IMR-90 (cell line): Measurements from ENCODE around the gene PTPRO. TPM values are rescaled to one million over a fixed set of nuclear protein-coding genes. Genes with fewer than 3 reads are reported as not detected.

Experiments
- ATAC-seq: fragments of 200-7000 bp; cut with Tn5 transposase; 2 replicates; pipeline ENCODE4 v1.9.1; 2020; ENCODE audit warnings: low read depth, mild to moderate bottlenecking, moderate library complexity
- BruUV-seq: library from RNA; stranded (reverse); fragments of 400-500 nt; replicated peaks from 2 replicates; lab custom pipeline; 2021; lab: Mats Ljungman, UMichigan
- CTCF ChIA-PET: fragments of 300-600 bp; formaldehyde crosslinking; extraction: SDS; loops from one replicate; lab custom pipeline; 2021; ENCODE audit warnings: antibody characterized with exemption; lab: Yijun Ruan, JAX
- POLR2A ChIA-PET: fragments of 300-600 bp; sonication (Branson Sonifier 250); formaldehyde crosslinking; loops from one replicate; lab custom pipeline; 2022; ENCODE audit warnings: antibody characterized with exemption; ENCODE audit not compliant: unreplicated experiment; lab: Charles Lee
- DNase-seq: peaks from one replicate; pipeline ENCODE4 v3.0.0; 2013
- H2AFZ ChIP-seq: replicated peaks from 2 replicates; pipeline ENCODE3; 2013; ENCODE audit warnings: low read length, mild to moderate bottlenecking; ENCODE audit not compliant: poor library complexity
- H2AK5ac ChIP-seq: 2 replicates; pipeline ENCODE4 v1.6.1; 2013; ENCODE audit warnings: low read depth, low read length, inconsistent platforms
- H2AK9ac ChIP-seq: replicated peaks from 2 replicates; pipeline ENCODE3; 2013; ENCODE audit warnings: mild to moderate bottlenecking, low read depth, low read length, moderate library complexity; ENCODE audit not compliant: poor library complexity
- H2BK120ac ChIP-seq: 2 replicates; pipeline ENCODE4 v1.6.1; 2013; ENCODE audit warnings: low read depth, low read length, inconsistent platforms
- H2BK15ac ChIP-seq: 3 replicates; pipeline ENCODE4 v1.6.1; 2013; ENCODE audit warnings: low read depth, low read length, inconsistent platforms
- H2BK20ac ChIP-seq: 2 replicates; pipeline ENCODE4 v1.6.1; 2013; ENCODE audit warnings: low read depth, mild to moderate bottlenecking, inconsistent platforms, low read length, moderate library complexity
- H2BK5ac ChIP-seq: 2 replicates; pipeline ENCODE4 v1.6.1; 2013; ENCODE audit warnings: mild to moderate bottlenecking, low read depth, low read length, inconsistent platforms; ENCODE audit not compliant: poor library complexity, severe bottlenecking
- H3K14ac ChIP-seq: replicated peaks from 2 replicates; pipeline ENCODE4 v1.6.1; 2013; ENCODE audit warnings: low read depth, low read length, inconsistent platforms
- H3K18ac ChIP-seq: 2 replicates; pipeline ENCODE4 v1.6.1; 2013; ENCODE audit warnings: low read depth, low read length, control low read depth
- H3K23ac ChIP-seq: 2 replicates; pipeline ENCODE4 v1.6.1; 2013; ENCODE audit warnings: low read depth, low read length, inconsistent platforms
- H3K27ac ChIP-seq: 2 replicates; pipeline ENCODE4 v1.5.1; 2013; ENCODE audit warnings: mild to moderate bottlenecking, control low read depth, low read length; ENCODE audit not compliant: insufficient read depth
- H3K27me3 ChIP-seq: 2 replicates; pipeline ENCODE4 v1.6.1; 2013; ENCODE audit warnings: low read length; ENCODE audit not compliant: control insufficient read depth, insufficient read depth
- H3K36me3 ChIP-seq: 2 replicates; pipeline ENCODE4 v1.6.1; 2013; ENCODE audit warnings: low read length, mixed read lengths; ENCODE audit not compliant: control insufficient read depth, insufficient read depth
- H3K4ac ChIP-seq: 2 replicates; pipeline ENCODE4 v1.6.1; 2013; ENCODE audit warnings: low read depth, low read length, inconsistent platforms
- H3K4me1 ChIP-seq: 2 replicates; pipeline ENCODE4 v1.6.1; 2013; ENCODE audit warnings: low read length, mixed read lengths; ENCODE audit not compliant: control insufficient read depth, insufficient read depth
- H3K4me2 ChIP-seq: 2 replicates; pipeline ENCODE4 v1.6.1; 2013; ENCODE audit warnings: low read depth, mild to moderate bottlenecking, control low read depth, low read length, moderate library complexity
- H3K4me3 ChIP-seq: 2 replicates; pipeline ENCODE4 v1.5.1; 2013; ENCODE audit warnings: low read depth, mild to moderate bottlenecking, control low read depth, low read length, moderate library complexity; ENCODE audit not compliant: insufficient read depth
- H3K56ac ChIP-seq: 2 replicates; pipeline ENCODE4 v1.6.1; 2013; ENCODE audit warnings: low read length, inconsistent platforms; ENCODE audit not compliant: insufficient read depth; ENCODE audit errors: extremely low read depth
- H3K79me1 ChIP-seq, 2 experiments: 2 replicates each; pipeline ENCODE4 v1.6.1; 2013; ENCODE audit warnings: low read length in 2 of 2, inconsistent platforms in 1 of 2, low read depth in 1 of 2
- H3K9ac ChIP-seq: 2 replicates; pipeline ENCODE4 v1.6.1; 2013; ENCODE audit warnings: low read depth, low read length, control low read depth
- H3K9me1 ChIP-seq: 2 replicates; pipeline ENCODE4 v1.6.1; 2013; ENCODE audit warnings: low read length, inconsistent platforms; ENCODE audit not compliant: insufficient read depth
- H3K9me3 ChIP-seq: 2 replicates; pipeline ENCODE4 v1.6.1; 2013; ENCODE audit warnings: low read length; ENCODE audit not compliant: control insufficient read depth, insufficient read depth
- H4K20me1 ChIP-seq: 2 replicates; pipeline ENCODE4 v1.6.1; 2013; ENCODE audit warnings: low read length, inconsistent platforms; ENCODE audit not compliant: insufficient read depth
- H4K5ac ChIP-seq: 2 replicates; pipeline ENCODE4 v1.6.1; 2013; ENCODE audit warnings: mild to moderate bottlenecking, low read depth, low read length, control low read depth
- H4K8ac ChIP-seq, 2 experiments: 2 replicates each; pipeline ENCODE4 v1.6.1; 2013; ENCODE audit warnings: low read depth in 2 of 2, low read length in 2 of 2, control low read depth in 1 of 2, inconsistent platforms in 1 of 2
- H4K91ac ChIP-seq: 2 replicates; pipeline ENCODE4 v1.6.1; 2013; ENCODE audit warnings: low read depth, low read length, inconsistent platforms; ENCODE audit not compliant: insufficient read depth
- BHLHE40 ChIP-seq: fragments of 150-350 bp; IDR thresholded peaks from 2 replicates; pipeline ENCODE4 v1.6.1; 2016; ENCODE audit warnings: mild to moderate bottlenecking, low read depth, low read length
- CEBPB ChIP-seq: IDR thresholded peaks from 2 replicates; pipeline ENCODE4 v1.6.1; 2012; ENCODE audit warnings: low read depth, low read length, improper control_type of control experiment
- CHD1 ChIP-seq: IDR thresholded peaks from 2 replicates; pipeline ENCODE4 v1.6.1; 2012; ENCODE audit warnings: low read depth, low read length, improper control_type of control experiment
- CTCF ChIP-seq: conservative IDR thresholded peaks from 2 replicates; pipeline ENCODE4 v1.5.1; 2012; ENCODE audit warnings: mild to moderate bottlenecking, low read depth, low read length, improper control_type of control experiment
- MAZ ChIP-seq: IDR thresholded peaks from 2 replicates; pipeline ENCODE4 v1.6.1; 2012; ENCODE audit warnings: low read depth, mild to moderate bottlenecking, low read length, improper control_type of control experiment, moderate library complexity, borderline replicate concordance
- MXI1 ChIP-seq: IDR thresholded peaks from 2 replicates; pipeline ENCODE4 v1.6.1; 2012; ENCODE audit warnings: low read depth, mild to moderate bottlenecking, low read length, moderate library complexity, borderline replicate concordance
- NFE2L2 ChIP-seq: fragments of 150-350 bp; IDR thresholded peaks from 2 replicates; pipeline ENCODE4 v1.6.1; 2016; ENCODE audit warnings: low read depth, mild to moderate bottlenecking, low read length
- POLR2A ChIP-seq: IDR thresholded peaks from 2 replicates; pipeline ENCODE4 v1.6.1; 2012; ENCODE audit warnings: mild to moderate bottlenecking, low read depth, low read length
- RAD21 ChIP-seq: IDR thresholded peaks from 2 replicates; pipeline ENCODE4 v1.6.1; 2012; ENCODE audit warnings: low read length, improper control_type of control experiment
- RCOR1 ChIP-seq: IDR thresholded peaks from 2 replicates; pipeline ENCODE4 v1.6.1; 2012; ENCODE audit warnings: mild to moderate bottlenecking, low read length, improper control_type of control experiment; ENCODE audit not compliant: insufficient replicate concordance
- SMC3 ChIP-seq: fragments of 150-350 bp; IDR thresholded peaks from 2 replicates; pipeline ENCODE4 v1.6.1; 2016; ENCODE audit warnings: low read depth, mild to moderate bottlenecking, antibody characterized with exemption, low read length, moderate library complexity
- USF2 ChIP-seq: fragments of 150-350 bp; IDR thresholded peaks from 2 replicates; pipeline ENCODE4 v1.6.1; 2017; ENCODE audit warnings: mild to moderate bottlenecking, antibody characterized with exemption, low read length, low read depth
- WGBS, 2 experiments: methylation state at CpG; one replicate each; pipeline versions ENCODE4 v1.1.5 to v1.1.7; 2013; ENCODE audit warnings: missing lambda C conversion rate in 2 of 2; ENCODE audit not compliant: insufficient read length in 1 of 2; ENCODE audit errors: extremely low coverage in 2 of 2; 5-methylcytosine and 5-hydroxymethylcytosine counted together
- dilution Hi-C: fragments of 300-500 bp; cut with HindIII; formaldehyde crosslinking; loops from one replicate; pipeline ENCODE4 v1.14.3; 2018; ENCODE audit warnings: low sequenced_read_pairs; ENCODE audit not compliant: unreplicated experiment
- in situ Hi-C: fragments of 300-500 bp; cut with MboI; formaldehyde crosslinking; loops from 3 replicates; pipeline ENCODE4 v1.14.3; 2019; ENCODE audit warnings: low sequenced_read_pairs, inconsistent platforms, mixed read lengths
- intact Hi-C: fragments of 100-400 bp; cut with micrococcal nuclease; formaldehyde crosslinking; loops from 2 replicates; pipeline ENCODE4 v1.10.0; 2022
- polyA plus RNA-seq, 3 experiments: library from polyadenylated mRNA; depleted of rRNA; stranded (reverse); fragments of >200 nt; gene quantifications; 2 replicates each; pipeline ENCODE4 v1.2.3, GENCODE V29; 2012; ENCODE audit warnings: low replicate concordance in 1 of 3
- total RNA-seq: library from RNA; depleted of rRNA; stranded (reverse); fragments of >200 nt; gene quantifications from 2 replicates; pipeline ENCODE4 v1.2.3, GENCODE V29; 2012
- TF ChIP-seq, protein P1 (sequence below): fragments of 150-350 bp; IDR thresholded peaks from 2 replicates; pipeline ENCODE4 v1.6.1; 2016; ENCODE audit warnings: low read depth, mild to moderate bottlenecking, low read length, moderate library complexity, borderline replicate concordance

The PTPRO gene
- total and polyA plus RNA-seq, 2 of the 4 experiments (the other 2 are of a cell fraction): 0.03 to 0.18 TPM

- Histone ChIP-seq H3K4me1 (no peaks in the 10 kb centered on the region), H4K8ac (no peak overlapping the region), H3K36me3 (no peaks in the 10 kb centered on the region), H3K27ac (no peak overlapping the region), H2AFZ (no peak overlapping the region), H2AK5ac (no peak overlapping the region), H2BK5ac (no peak overlapping the region), H3K9ac (no peak overlapping the region), H3K4ac (no peak overlapping the region), H2BK120ac (no peak overlapping the region), H3K56ac (no peak overlapping the region), H3K23ac (no peak overlapping the region), H3K4me3 (no peak overlapping the region), H3K9me3 (no peaks in the 10 kb centered on the region), H3K9me1 (no peaks in the 10 kb centered on the region), H3K79me1 (no peaks in the 10 kb centered on the region), H2BK15ac (no peak overlapping the region), H3K4me2 (no peak overlapping the region), H3K27me3 (no peaks in the 10 kb centered on the region), H2BK20ac (no peak overlapping the region), H4K20me1 (no peaks in the 10 kb centered on the region), H3K14ac (no peak overlapping the region), H2AK9ac (no peak overlapping the region), H4K5ac (no peak overlapping the region), H3K18ac (no peak overlapping the region; the same call in 1 of the 2 replicates), H4K91ac (no peak overlapping the region)
- in situ Hi-C loops (no loop called here), intact Hi-C loops (no loop called here), dilution Hi-C loops (no loop called here)
- TF ChIP-seq SMC3 (no peak), RAD21 (no peak), NFE2L2 (no peak), CHD1 (no peak), USF2 (no peak), BHLHE40 (no peak), MAZ (no peak), CTCF (no peak), CEBPB (no peak), MXI1 (no peak), POLR2A (no peak), RCOR1 (no peak)
- TF ChIP-seq, protein P1, sequence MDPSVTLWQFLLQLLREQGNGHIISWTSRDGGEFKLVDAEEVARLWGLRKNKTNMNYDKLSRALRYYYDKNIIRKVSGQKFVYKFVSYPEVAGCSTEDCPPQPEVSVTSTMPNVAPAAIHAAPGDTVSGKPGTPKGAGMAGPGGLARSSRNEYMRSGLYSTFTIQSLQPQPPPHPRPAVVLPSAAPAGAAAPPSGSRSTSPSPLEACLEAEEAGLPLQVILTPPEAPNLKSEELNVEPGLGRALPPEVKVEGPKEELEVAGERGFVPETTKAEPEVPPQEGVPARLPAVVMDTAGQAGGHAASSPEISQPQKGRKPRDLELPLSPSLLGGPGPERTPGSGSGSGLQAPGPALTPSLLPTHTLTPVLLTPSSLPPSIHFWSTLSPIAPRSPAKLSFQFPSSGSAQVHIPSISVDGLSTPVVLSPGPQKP: no peak
- no peak for ATAC-seq
- no peak for DNase-seq
- BruUV-seq: no TSS peak
- ChIA-PET CTCF (interaction anchor here (0.8 to 1.2 kb wide), 2 partner anchors 19 to 23 kb away, joined by 3 to 4 read pairs; no protein-coding TSS in a partner anchor), POLR2A (no interaction called here)
- no CpG with 5 or more reads among the region's 3 CpGs for WGBS, 2 experiments
Measured at GRCh38 chr12:15562263-15562662, 240.0 kb downstream of the PTPRO start.
